ENCODE measurements around the gene SFMBT2.

Gene SFMBT2

DNA sequence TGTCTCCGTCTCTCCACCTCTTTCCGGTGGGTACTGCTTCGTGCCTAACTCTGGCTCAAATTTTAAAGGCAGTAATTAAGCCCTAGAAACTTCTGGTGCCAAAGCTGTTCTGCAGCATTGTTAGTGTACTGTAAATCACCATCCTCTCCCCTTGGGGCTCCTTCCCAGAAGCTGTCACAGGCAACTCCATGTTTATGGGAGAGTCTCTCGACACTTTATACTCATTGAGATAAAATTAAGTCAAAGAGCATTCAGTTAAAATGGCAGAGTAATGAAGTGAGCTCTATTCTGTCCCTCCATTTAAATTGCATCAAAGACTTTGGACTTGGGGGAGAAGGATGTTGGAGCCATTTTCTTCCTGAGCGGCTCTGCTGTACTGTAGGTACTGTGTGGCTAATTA, 274.8 kb downstream of the SFMBT2 start:
- no peak overlapping the region for H3K18ac ChIP-seq (ENCODE audit: low read length)
- no peaks in the 10 kb centered on the region for H3K79me2 ChIP-seq (ENCODE audit: control insufficient read depth, insufficient read depth, low read length, poor library complexity)
- WGBS (ENCODE audit: extremely low coverage, insufficient coverage, insufficient read length), result no CpG with 5 or more reads among the region's 5 CpGs
- no peak overlapping the region for H3K4me2 ChIP-seq (ENCODE audit: low read length)
- H4K12ac ChIP-seq (ENCODE audit: low read depth, low read length), result no peak overlapping the region
- H2BK5ac ChIP-seq (ENCODE audit: low read depth, low read length, poor library complexity), result no peak overlapping the region
- H2AK5ac ChIP-seq (ENCODE audit: low read length), result no peak overlapping the region
- H2BK12ac ChIP-seq (ENCODE audit: low read length), result no peak overlapping the region
- H3K4me3 ChIP-seq (ENCODE audit: low read depth, low read length), result no peak overlapping the region
- no peaks in the 10 kb centered on the region for H3K9me3 ChIP-seq (ENCODE audit: insufficient read depth, low read depth, low read length)
- no peak overlapping the region for H2AFZ ChIP-seq (ENCODE audit: insufficient read depth, low read length, poor library complexity)
- no peak overlapping the region for H4K91ac ChIP-seq (ENCODE audit: low read depth, low read length)
- no peak overlapping the region for H3K23ac ChIP-seq (ENCODE audit: low read length)
- no peak overlapping the region for H4K8ac ChIP-seq (ENCODE audit: low read depth, low read length)
- H3K27me3 ChIP-seq (ENCODE audit: insufficient read depth, low read length), result no peaks in the 10 kb centered on the region
- no peak for DNase-seq
- H3K4ac ChIP-seq (ENCODE audit: low read depth, low read length), result no peak overlapping the region
- H3K4me1 ChIP-seq (ENCODE audit: control insufficient read depth in 1 of 2, insufficient read depth in 2 of 2, low read length in 2 of 2), result no peaks in the 10 kb centered on the region
- no peaks in the 10 kb centered on the region for H3K36me3 ChIP-seq (ENCODE audit: control insufficient read depth in 1 of 2, insufficient read depth in 2 of 2, low read length in 2 of 2)
- H3K9ac ChIP-seq (ENCODE audit: low read length), result no peak overlapping the region
- H3K14ac ChIP-seq (ENCODE audit: low read length), result no peak overlapping the region
- H3K79me1 ChIP-seq (ENCODE audit: low read length), result no peaks in the 10 kb centered on the region
- H3K27ac ChIP-seq (ENCODE audit: low read depth, low read length), result no peak overlapping the region
- H2BK120ac ChIP-seq (ENCODE audit: insufficient read depth, low read length, poor library complexity), result no peak overlapping the region

DNA sequence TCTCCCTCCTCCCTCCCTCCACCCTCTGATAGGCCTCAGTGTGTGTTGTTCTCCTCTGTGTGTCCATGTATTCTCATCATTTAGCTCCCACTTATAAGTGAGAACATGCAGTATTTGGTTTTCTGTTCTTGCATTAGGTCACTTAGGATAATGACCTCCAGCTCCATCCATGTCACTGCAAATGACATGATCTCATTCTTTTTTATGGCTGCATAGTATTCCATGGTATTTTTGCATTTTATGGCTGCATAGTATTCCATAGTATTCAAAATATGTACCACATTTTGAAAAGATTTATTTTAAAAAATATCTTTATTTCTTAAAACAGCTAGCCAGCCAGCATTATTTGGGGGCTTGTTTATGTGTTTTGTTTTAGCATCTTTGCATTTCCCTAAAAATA, 275.6 kb downstream of the SFMBT2 start:
- Histone ChIP-seq H3K27me3 (ENCODE audit: insufficient read depth, low read length) (no peaks in the 10 kb centered on the region), H3K9me3 (ENCODE audit: insufficient read depth, low read depth, low read length) (no peaks in the 10 kb centered on the region), H2AFZ (ENCODE audit: insufficient read depth, low read length, poor library complexity) (no peak overlapping the region)

DNA sequence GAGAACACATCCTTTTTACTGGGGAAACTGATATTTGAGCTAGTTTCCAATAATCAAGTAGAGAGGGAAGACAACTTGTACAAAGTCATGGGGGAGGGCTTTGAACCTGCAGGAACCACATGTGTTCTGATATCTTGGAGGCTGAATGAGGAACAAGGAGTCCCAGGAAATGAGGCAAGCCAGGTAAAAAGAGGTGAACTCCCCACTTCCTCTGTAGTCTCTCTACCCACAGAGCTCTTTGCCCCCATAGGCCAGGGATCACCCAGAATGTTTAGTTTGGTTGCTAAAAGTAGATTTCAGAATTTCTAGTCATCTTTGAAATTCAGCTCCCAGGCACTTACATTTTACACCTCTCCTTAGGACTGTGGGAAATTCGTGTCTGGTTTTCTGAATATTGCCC, 276.4 kb downstream of the SFMBT2 start:
- Histone ChIP-seq H3K79me1 (ENCODE audit: low read length) (no peaks in the 10 kb centered on the region), H3K9me3 (ENCODE audit: insufficient read depth, low read depth, low read length) (no peaks in the 10 kb centered on the region), H3K27me3 (ENCODE audit: insufficient read depth, low read length) (no peaks in the 10 kb centered on the region), H3K4me3 (ENCODE audit: low read depth, low read length) (no peak overlapping the region), H2BK5ac (ENCODE audit: low read depth, low read length, poor library complexity) (no peak overlapping the region), H4K8ac (ENCODE audit: low read depth, low read length) (no peak overlapping the region), H3K4me1 (ENCODE audit: control insufficient read depth in 1 of 2, insufficient read depth in 2 of 2, low read length in 2 of 2) (no peaks in the 10 kb centered on the region), H3K4ac (ENCODE audit: low read depth, low read length) (no peak overlapping the region), H3K4me2 (ENCODE audit: low read length) (no peak overlapping the region), H2BK12ac (ENCODE audit: low read length) (no peak overlapping the region), H3K36me3 (ENCODE audit: control insufficient read depth in 1 of 2, insufficient read depth in 2 of 2, low read length in 2 of 2) (no peaks in the 10 kb centered on the region), H3K23ac (ENCODE audit: low read length) (no peak overlapping the region), H2AK5ac (ENCODE audit: low read length) (no peak overlapping the region), H3K9ac (ENCODE audit: low read length) (no peak overlapping the region), H2BK120ac (ENCODE audit: insufficient read depth, low read length, poor library complexity) (no peak overlapping the region), H3K27ac (ENCODE audit: low read depth, low read length) (no peak overlapping the region), H4K91ac (ENCODE audit: low read depth, low read length) (no peak overlapping the region), H4K12ac (ENCODE audit: low read depth, low read length) (no peak overlapping the region), H2AFZ (ENCODE audit: insufficient read depth, low read length, poor library complexity) (no peak overlapping the region), H3K14ac (ENCODE audit: low read length) (no peak overlapping the region), H3K18ac (ENCODE audit: low read length) (no peak overlapping the region), H3K79me2 (ENCODE audit: control insufficient read depth, insufficient read depth, low read length, poor library complexity) (no peaks in the 10 kb centered on the region)
- DNase-seq, result no peak
- WGBS (ENCODE audit: extremely low coverage, insufficient coverage, insufficient read length), result no CpG with 5 or more reads among the region's 1 CpG

More for the DNA sequence above, 275.6 kb downstream of the SFMBT2 start:
- no peak overlapping the region for H3K14ac ChIP-seq (ENCODE audit: low read length)
- H3K4ac ChIP-seq (ENCODE audit: low read depth, low read length), result no peak overlapping the region
- no peak overlapping the region for H3K9ac ChIP-seq (ENCODE audit: low read length)
- no peak overlapping the region for H3K27ac ChIP-seq (ENCODE audit: low read depth, low read length)
- no peaks in the 10 kb centered on the region for H3K36me3 ChIP-seq (ENCODE audit: control insufficient read depth in 1 of 2, insufficient read depth in 2 of 2, low read length in 2 of 2)
- DNase-seq, result no peak
- H3K4me2 ChIP-seq (ENCODE audit: low read length), result no peak overlapping the region
- H3K18ac ChIP-seq (ENCODE audit: low read length), result no peak overlapping the region
- H4K91ac ChIP-seq (ENCODE audit: low read depth, low read length), result no peak overlapping the region
- H3K79me2 ChIP-seq (ENCODE audit: control insufficient read depth, insufficient read depth, low read length, poor library complexity), result no peaks in the 10 kb centered on the region
- H3K23ac ChIP-seq (ENCODE audit: low read length), result no peak overlapping the region
- H3K4me1 ChIP-seq (ENCODE audit: control insufficient read depth in 1 of 2, insufficient read depth in 2 of 2, low read length in 2 of 2), result no peaks in the 10 kb centered on the region
- no peaks in the 10 kb centered on the region for H3K79me1 ChIP-seq (ENCODE audit: low read length)
- no peak overlapping the region for H2BK120ac ChIP-seq (ENCODE audit: insufficient read depth, low read length, poor library complexity)
- H4K12ac ChIP-seq (ENCODE audit: low read depth, low read length), result no peak overlapping the region
- H2BK5ac ChIP-seq (ENCODE audit: low read depth, low read length, poor library complexity), result no peak overlapping the region
- H2BK12ac ChIP-seq (ENCODE audit: low read length), result no peak overlapping the region
- no peak overlapping the region for H2AK5ac ChIP-seq (ENCODE audit: low read length)
- no peak overlapping the region for H3K4me3 ChIP-seq (ENCODE audit: low read depth, low read length)
- no peak overlapping the region for H4K8ac ChIP-seq (ENCODE audit: low read depth, low read length)

DNA sequence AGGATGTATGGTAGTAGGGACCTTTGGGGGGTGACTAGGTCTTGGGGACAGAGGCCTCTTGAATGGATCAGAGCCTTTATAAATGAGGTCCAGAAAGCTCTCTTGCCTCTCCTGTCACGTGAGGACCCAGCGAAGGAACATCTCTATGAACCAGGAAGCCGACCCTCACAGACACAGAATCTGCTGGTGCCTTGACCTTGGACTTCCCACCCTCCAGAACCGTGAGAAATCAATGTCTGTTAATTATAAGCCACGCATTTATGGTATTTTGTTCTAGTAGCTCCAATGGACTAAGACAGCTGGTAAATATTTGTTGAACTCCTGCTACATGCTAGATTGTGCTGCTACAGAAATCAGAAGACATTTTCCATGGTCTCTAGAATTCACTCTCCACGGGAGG, 276.9 kb downstream of the SFMBT2 start:
- Histone ChIP-seq H2BK12ac (ENCODE audit: low read length) (no peak overlapping the region), H2AFZ (ENCODE audit: insufficient read depth, low read length, poor library complexity) (no peak overlapping the region), H3K79me2 (ENCODE audit: control insufficient read depth, insufficient read depth, low read length, poor library complexity) (no peaks in the 10 kb centered on the region), H3K9me3 (ENCODE audit: insufficient read depth, low read depth, low read length) (no peaks in the 10 kb centered on the region), H3K14ac (ENCODE audit: low read length) (no peak overlapping the region), H3K23ac (ENCODE audit: low read length) (no peak overlapping the region), H3K18ac (ENCODE audit: low read length) (no peak overlapping the region), H3K79me1 (ENCODE audit: low read length) (no peaks in the 10 kb centered on the region), H2AK5ac (ENCODE audit: low read length) (no peak overlapping the region), H3K36me3 (ENCODE audit: control insufficient read depth in 1 of 2, insufficient read depth in 2 of 2, low read length in 2 of 2) (no peaks in the 10 kb centered on the region), H2BK120ac (ENCODE audit: insufficient read depth, low read length, poor library complexity) (no peak overlapping the region), H3K9ac (ENCODE audit: low read length) (no peak overlapping the region), H3K27me3 (ENCODE audit: insufficient read depth, low read length) (no peaks in the 10 kb centered on the region), H3K4me1 (ENCODE audit: control insufficient read depth in 1 of 2, insufficient read depth in 2 of 2, low read length in 2 of 2) (no peaks in the 10 kb centered on the region), H2BK5ac (ENCODE audit: low read depth, low read length, poor library complexity) (no peak overlapping the region), H4K8ac (ENCODE audit: low read depth, low read length) (no peak overlapping the region), H3K4me2 (ENCODE audit: low read length) (no peak overlapping the region), H4K91ac (ENCODE audit: low read depth, low read length) (no peak overlapping the region), H3K4me3 (ENCODE audit: low read depth, low read length) (no peak overlapping the region), H4K12ac (ENCODE audit: low read depth, low read length) (no peak overlapping the region), H3K27ac (ENCODE audit: low read depth, low read length) (no peak overlapping the region), H3K4ac (ENCODE audit: low read depth, low read length) (no peak overlapping the region)
- DNase-seq, result no peak
- no CpG with 5 or more reads among the region's 6 CpGs for WGBS (ENCODE audit: extremely low coverage, insufficient coverage, insufficient read length)

DNA sequence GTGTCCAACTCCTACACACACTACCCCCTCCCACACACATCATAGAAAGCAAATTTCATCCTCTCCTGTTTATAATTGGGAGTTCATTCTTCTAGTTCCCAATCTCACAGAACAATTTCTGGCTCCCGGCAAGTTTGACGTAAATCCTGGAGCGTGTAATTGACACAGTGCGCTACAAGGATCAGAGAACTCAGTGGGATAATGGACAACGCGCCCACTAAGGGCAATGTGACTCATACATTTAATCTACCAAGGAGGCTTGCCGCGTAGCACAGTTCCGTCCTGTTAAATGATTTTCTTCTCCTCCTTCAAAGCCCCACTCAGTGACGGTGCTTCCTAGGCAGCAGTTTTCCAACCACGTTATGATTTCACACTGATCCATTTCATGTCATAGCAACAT, 277.6 kb downstream of the SFMBT2 start:
- WGBS (ENCODE audit: extremely low coverage, insufficient coverage, insufficient read length), result no CpG with 5 or more reads among the region's 11 CpGs

More for the DNA sequence above, 277.6 kb downstream of the SFMBT2 start:
- Histone ChIP-seq H3K4me2 (ENCODE audit: low read length) (no peak overlapping the region), H3K79me2 (ENCODE audit: control insufficient read depth, insufficient read depth, low read length, poor library complexity) (no peaks in the 10 kb centered on the region), H3K9me3 (ENCODE audit: insufficient read depth, low read depth, low read length) (no peaks in the 10 kb centered on the region), H3K14ac (ENCODE audit: low read length) (no peak overlapping the region), H2BK120ac (ENCODE audit: insufficient read depth, low read length, poor library complexity) (no peak overlapping the region), H3K79me1 (ENCODE audit: low read length) (no peaks in the 10 kb centered on the region), H3K36me3 (ENCODE audit: control insufficient read depth in 1 of 2, insufficient read depth in 2 of 2, low read length in 2 of 2) (no peaks in the 10 kb centered on the region), H3K4me3 (ENCODE audit: low read depth, low read length) (no peak overlapping the region), H2BK12ac (ENCODE audit: low read length) (no peak overlapping the region), H4K12ac (ENCODE audit: low read depth, low read length) (no peak overlapping the region), H3K27me3 (ENCODE audit: insufficient read depth, low read length) (no peaks in the 10 kb centered on the region), H3K4me1 (ENCODE audit: control insufficient read depth in 1 of 2, insufficient read depth in 2 of 2, low read length in 2 of 2) (no peaks in the 10 kb centered on the region), H3K9ac (ENCODE audit: low read length) (no peak overlapping the region), H3K4ac (ENCODE audit: low read depth, low read length) (no peak overlapping the region), H3K18ac (ENCODE audit: low read length) (no peak overlapping the region), H2AFZ (ENCODE audit: insufficient read depth, low read length, poor library complexity) (no peak overlapping the region), H4K91ac (ENCODE audit: low read depth, low read length) (no peak overlapping the region), H2BK5ac (ENCODE audit: low read depth, low read length, poor library complexity) (no peak overlapping the region), H4K8ac (ENCODE audit: low read depth, low read length) (no peak overlapping the region), H2AK5ac (ENCODE audit: low read length) (no peak overlapping the region), H3K23ac (ENCODE audit: low read length) (no peak overlapping the region), H3K27ac (ENCODE audit: low read depth, low read length) (no peak overlapping the region)
- no peak for DNase-seq

Measured in trophoblast cell (in vitro differentiated cells and primary cell).